Tibial nerve (tissue), 4 donors: ENCODE results near the gene GFPT2. TPM values are rescaled to one million over a fixed set of nuclear protein-coding genes. Genes with fewer than 3 reads are reported as not detected.

Source experiments
- DNase-seq, 2 donors: peaks; one replicate each; pipeline ENCODE4 v3.0.0-alpha.2; 2019; ENCODE audit warnings: low spot score in 2 of 2
- H3K27ac ChIP-seq, 4 donors: fragments of 200-600 bp; sonication (generic) in 3 of 4; one replicate each; pipeline ENCODE4 v1.5.1; 2017 to 2019; ENCODE audit warnings: mild to moderate bottlenecking in 1 of 4
- H3K27me3 ChIP-seq, 2 donors: fragments of 200-600 bp; sonication (generic) in 1 of 2; one replicate each; pipeline versions ENCODE4 v1.5.1 to v1.6.0; 2017 to 2019
- H3K36me3 ChIP-seq, 3 donors: fragments of 200-600 bp; sonication (generic); one replicate each; pipeline ENCODE4 v1.5.1; 2018 to 2019
- H3K4me1 ChIP-seq, 4 donors: fragments of 200-600 bp; sonication (generic) in 3 of 4; one replicate each; pipeline ENCODE4 v1.5.1; 2017 to 2019
- H3K4me3 ChIP-seq, 4 donors: fragments of 200-600 bp; sonication (generic) in 3 of 4; one replicate each; pipeline ENCODE4 v1.5.1; 2017 to 2019; ENCODE audit warnings: mild to moderate bottlenecking in 1 of 4, moderate library complexity in 1 of 4
- H3K9me3 ChIP-seq, 4 donors: fragments of 200-600 bp; sonication (generic) in 3 of 4; one replicate each; pipeline ENCODE4 v1.5.1; 2017 to 2019
- EP300 ChIP-seq, 2 donors: sonication (generic); formaldehyde crosslinking; IDR thresholded peaks; one replicate each; pipeline ENCODE4 v1.6.1; 2017; ENCODE audit warnings: antibody characterized with exemption in 2 of 2, mild to moderate bottlenecking in 1 of 2
- POLR2A ChIP-seq, 2 donors: fragments of 450-650 bp; IDR thresholded peaks; one replicate each; pipeline ENCODE4 v1.6.1; 2017; ENCODE audit warnings: antibody characterized with exemption in 2 of 2, mild to moderate bottlenecking in 2 of 2, moderate library complexity in 2 of 2
- WGBS, 2 donors: methylation state at CpG; one replicate each; pipeline ENCODE4 v1.1.5; 2018; 5-methylcytosine and 5-hydroxymethylcytosine counted together
- total RNA-seq, 4 donors: library from RNA; depleted of rRNA; stranded (reverse); fragments of >200 nt; gene quantifications; one replicate each; pipeline ENCODE4 v1.1.0, GENCODE V29; 2016
- TF ChIP-seq, protein P1 (sequence below), 5 experiments: fragments of 200-600 bp in 3 of 5; fragments of 450-650 bp in 2 of 5; sonication (generic) in 3 of 5; IDR thresholded peaks; one replicate each; pipeline ENCODE4 v1.5.1; 2016 to 2019; ENCODE audit warnings: antibody characterized with exemption in 5 of 5, mild to moderate bottlenecking in 3 of 5, moderate library complexity in 2 of 5

GFPT2 gene
- total RNA-seq = 10 to 100 TPM; 36.1 to 64.5 (median 49.2) TPM

DNA sequence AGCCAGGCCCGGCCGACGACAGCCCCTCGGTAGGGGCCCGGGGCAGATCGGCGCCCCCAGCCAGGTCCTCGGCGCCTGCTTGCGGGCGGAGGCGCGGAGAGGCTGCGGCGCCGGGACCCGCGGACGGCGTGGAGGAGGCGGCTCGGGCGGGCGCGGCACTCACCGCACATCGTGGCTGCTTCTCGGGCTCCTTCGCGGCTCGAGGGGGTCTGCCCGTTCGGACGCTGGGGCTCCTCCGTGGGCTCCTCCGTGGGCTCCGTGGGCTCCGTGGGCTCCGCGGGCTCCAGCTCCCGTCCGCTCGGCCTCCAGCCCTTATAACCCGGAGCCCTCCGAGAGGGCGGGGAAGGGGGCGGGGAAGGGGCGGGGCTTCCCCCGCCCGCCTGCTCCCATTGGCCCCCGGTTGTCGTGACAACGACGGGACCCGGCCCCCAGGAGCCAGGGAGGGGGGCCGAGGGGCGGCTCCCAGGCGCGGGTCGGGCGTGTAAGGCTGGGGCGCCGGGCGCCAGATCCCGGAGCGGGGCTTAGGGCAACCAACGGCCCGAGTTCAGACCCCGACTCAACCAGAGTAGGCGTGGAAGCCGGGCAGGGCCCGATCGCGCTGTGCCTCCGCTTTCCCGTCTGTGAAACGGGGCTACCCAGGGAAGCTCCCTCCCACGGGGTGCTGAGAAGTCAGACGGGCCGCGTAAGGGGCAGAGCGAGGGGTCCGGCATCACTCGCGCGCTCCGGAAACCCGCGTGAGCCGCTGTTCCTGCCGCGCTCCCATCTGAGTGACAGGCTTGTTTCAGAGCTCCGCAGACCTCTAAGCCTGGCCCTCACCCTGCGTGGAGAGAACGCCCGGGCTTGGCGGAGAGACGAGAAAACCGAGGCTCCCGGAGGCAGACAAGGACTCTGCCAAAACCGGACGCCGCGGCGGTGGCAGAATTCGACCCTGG, at the start of gene GFPT2:
Gene GFPT2 (minus strand): TSS at position 289 of the 932 bp plus-strand sequence. CDS start 119 bp downstream, at position 170.
- TF ChIP-seq, protein P1, sequence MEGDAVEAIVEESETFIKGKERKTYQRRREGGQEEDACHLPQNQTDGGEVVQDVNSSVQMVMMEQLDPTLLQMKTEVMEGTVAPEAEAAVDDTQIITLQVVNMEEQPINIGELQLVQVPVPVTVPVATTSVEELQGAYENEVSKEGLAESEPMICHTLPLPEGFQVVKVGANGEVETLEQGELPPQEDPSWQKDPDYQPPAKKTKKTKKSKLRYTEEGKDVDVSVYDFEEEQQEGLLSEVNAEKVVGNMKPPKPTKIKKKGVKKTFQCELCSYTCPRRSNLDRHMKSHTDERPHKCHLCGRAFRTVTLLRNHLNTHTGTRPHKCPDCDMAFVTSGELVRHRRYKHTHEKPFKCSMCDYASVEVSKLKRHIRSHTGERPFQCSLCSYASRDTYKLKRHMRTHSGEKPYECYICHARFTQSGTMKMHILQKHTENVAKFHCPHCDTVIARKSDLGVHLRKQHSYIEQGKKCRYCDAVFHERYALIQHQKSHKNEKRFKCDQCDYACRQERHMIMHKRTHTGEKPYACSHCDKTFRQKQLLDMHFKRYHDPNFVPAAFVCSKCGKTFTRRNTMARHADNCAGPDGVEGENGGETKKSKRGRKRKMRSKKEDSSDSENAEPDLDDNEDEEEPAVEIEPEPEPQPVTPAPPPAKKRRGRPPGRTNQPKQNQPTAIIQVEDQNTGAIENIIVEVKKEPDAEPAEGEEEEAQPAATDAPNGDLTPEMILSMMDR (IDR thresholded peaks at IDR 0.05) = no peak
- TF ChIP-seq EP300 (IDR thresholded peaks at IDR 0.05) (peak in 1 of 2 donors; percentile 61), POLR2A (IDR thresholded peaks at IDR 0.05) (peak; percentile 36 to 88)
- H3K27me3 ChIP-seq = peaks cover 0 to 6% of the 10 kb centered on the region in 2 donors

DNA sequence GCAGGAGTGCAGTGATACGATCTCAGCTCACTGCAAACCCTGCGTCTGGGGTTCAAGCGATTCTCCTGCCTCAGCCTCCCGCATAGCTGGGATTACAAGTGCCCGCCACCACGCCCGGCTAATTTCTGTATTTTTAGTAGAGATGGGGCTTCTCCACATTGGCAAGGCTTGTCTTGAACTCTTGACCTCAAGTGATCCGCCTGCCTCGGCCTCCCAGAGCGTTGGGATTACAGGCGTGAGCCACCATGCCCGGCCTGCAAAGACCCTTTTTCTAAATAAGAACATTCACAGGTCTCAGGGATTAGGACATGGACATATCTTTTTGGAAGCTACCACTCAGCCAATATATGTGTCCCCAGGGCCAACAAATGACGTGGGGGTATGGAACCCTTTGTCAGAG, 49.6 kb upstream of the GFPT2 start:
- no peak overlapping the region for H3K27ac ChIP-seq
- H3K36me3 ChIP-seq = no peaks in the 10 kb centered on the region
- WGBS, 2 donors = 93 to 95% methylated on average over 13 of the region's 13 CpGs
- peaks cover 0 to 12% (median 0%) of the 10 kb centered on the region in 4 donors for H3K9me3 ChIP-seq
- H3K27me3 ChIP-seq = no peaks in the 10 kb centered on the region
- H3K4me1 ChIP-seq = no peaks in the 10 kb centered on the region
- TF ChIP-seq, protein P1 (IDR thresholded peaks at IDR 0.05) = no peak
- TF ChIP-seq POLR2A (IDR thresholded peaks at IDR 0.05) (no peak), EP300 (IDR thresholded peaks at IDR 0.05) (no peak)
- no peak overlapping the region for H3K4me3 ChIP-seq
- DNase-seq = no peak

More for the DNA sequence above, at the start of gene GFPT2:
- H3K4me3 ChIP-seq = peak within 1 kb of the TSS; percentile 57 to 99 (median 76)
- no peaks in the 10 kb centered on the region for H3K9me3 ChIP-seq
- peak within 1 kb of the TSS; percentile 66 to 92 (median 72) for H3K27ac ChIP-seq
- DNase-seq = peak; percentile 72 to 74
- H3K36me3 ChIP-seq = no peaks in the 10 kb centered on the region
- peaks cover 0 to 44% (median 4%) of the 10 kb centered on the region in 4 donors for H3K4me1 ChIP-seq
- WGBS, 2 donors = 1% methylated on average over 49 to 54 of the region's 106 CpGs

DNA sequence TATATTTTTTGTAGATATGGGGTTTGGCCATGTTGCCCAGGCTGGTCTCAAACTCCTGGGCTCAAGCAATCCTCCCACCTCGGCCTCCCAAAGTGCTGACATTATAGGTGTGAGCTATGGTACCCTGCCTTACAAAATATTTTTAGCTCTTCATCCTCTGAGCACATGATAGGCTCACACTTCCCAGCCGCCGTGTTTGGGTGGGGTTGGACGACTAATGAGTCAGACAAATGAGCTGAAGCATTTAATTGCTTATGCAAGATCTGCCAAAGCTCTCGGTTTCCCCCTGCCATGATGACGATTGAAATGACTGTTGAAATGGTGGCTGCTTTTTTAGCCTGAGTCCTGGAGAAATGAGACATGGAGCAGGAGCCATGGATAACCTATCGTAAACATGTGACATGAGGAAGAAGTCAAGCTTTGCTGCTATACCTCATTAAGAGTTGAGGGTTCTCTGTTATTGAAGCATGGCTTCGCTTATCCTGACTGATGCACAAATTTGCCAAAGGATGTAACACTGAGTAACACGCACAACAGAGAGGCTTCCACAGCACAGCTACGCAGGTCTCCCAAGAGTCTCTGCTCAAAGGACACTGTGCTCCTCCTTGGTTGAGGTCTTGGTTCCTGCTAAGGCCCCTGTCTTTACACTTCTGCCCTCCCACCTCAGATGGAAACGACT, 48.2 kb upstream of the GFPT2 start:
- Histone ChIP-seq H3K4me3 (no peak overlapping the region), H3K36me3 (no peaks in the 10 kb centered on the region), H3K4me1 (no peaks in the 10 kb centered on the region), H3K9me3 (peaks cover 0 to 12% (median 0%) of the 10 kb centered on the region in 4 donors), H3K27me3 (no peaks in the 10 kb centered on the region), H3K27ac (no peak overlapping the region)
- DNase-seq = no peak
- WGBS, 2 donors = 91 to 93% methylated on average over 11 of the region's 11 CpGs
- no peak for TF ChIP-seq EP300 (IDR thresholded peaks at IDR 0.05)
- no peak for TF ChIP-seq POLR2A (IDR thresholded peaks at IDR 0.05)
- TF ChIP-seq, protein P1 (IDR thresholded peaks at IDR 0.05) = no peak

DNA sequence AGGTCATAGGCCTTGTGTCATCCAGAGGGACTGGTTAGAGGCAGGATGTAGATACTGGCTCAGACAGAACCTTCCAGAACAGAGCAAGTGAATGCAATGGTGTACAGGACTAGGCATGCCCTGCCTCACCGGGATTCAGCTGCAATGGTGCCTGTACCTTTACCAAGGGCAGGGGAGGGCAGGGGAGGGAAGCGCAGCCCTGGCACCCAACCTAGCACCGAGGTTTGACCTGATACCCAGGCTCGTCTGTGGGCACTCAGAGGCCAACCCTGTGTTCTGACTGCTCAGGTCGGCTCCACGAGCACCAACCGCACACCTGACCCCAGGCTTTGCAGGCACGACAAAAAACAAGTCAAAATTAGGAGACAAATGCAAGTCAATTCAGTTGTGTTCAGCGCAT, 47.3 kb upstream of the GFPT2 start:
- Histone ChIP-seq H3K36me3 (no peaks in the 10 kb centered on the region), H3K9me3 (peaks cover 0 to 12% (median 0%) of the 10 kb centered on the region in 4 donors), H3K27ac (no peak overlapping the region), H3K4me3 (no peak overlapping the region), H3K4me1 (no peaks in the 10 kb centered on the region), H3K27me3 (no peaks in the 10 kb centered on the region)
- DNase-seq = no peak
- TF ChIP-seq POLR2A (IDR thresholded peaks at IDR 0.05) (no peak), EP300 (IDR thresholded peaks at IDR 0.05) (no peak)
- TF ChIP-seq, protein P1 (IDR thresholded peaks at IDR 0.05) = no peak
- 79 to 81% methylated on average over 9 of the region's 9 CpGs for WGBS, 2 donors
